HG02588 (cell line): ENCODE data around the gene SMIM12.

Source experiments
- ATAC-seq: cut with Tn5 transposase; IDR thresholded peaks from one replicate; pipeline ENCODE4 v1.9.1; 2021; ENCODE audit warnings: mild to moderate bottlenecking, moderate library complexity; ENCODE audit not compliant: unreplicated experiment

Gene SMIM12, protein sequence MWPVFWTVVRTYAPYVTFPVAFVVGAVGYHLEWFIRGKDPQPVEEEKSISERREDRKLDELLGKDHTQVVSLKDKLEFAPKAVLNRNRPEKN

DNA sequence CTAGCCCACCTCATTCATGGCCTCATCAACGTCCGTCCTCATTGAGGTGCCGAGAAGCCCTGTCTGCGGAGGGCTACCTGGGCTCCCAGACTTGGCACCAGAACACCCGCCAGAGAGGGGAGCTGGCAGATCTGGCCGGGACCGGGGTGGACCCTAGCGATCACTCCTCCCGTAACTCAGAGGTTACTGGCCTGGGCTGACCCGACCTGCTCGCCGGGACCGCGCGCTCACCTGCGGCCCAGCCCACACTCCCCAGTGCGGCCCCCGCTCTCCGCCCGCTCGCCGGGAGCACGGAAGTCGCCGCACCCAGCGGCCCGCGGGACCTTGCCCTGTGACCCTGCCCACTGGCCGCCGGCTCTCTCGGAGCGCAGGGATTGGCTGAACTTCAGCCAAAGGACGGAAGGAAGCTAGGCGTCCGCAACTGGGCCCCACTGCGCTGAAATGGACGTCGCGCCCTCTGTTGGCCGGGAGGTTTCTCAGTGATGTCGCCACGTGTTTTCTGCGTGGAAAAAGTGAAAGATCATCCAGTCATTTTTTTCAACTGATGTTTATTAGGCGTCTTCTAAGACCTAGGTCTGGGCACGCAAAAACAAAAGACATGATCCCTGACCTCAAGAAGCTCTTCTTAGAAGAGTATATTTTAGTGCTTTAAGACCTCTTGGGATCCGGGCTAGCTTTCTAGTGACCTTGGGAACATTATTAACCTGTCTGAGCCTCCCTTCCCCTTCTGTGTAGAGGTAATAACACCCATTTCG is at the start of gene SMIM12:
Gene SMIM12 (minus strand): TSS at position 304 of the 755 bp plus-strand sequence. CDS start 3,772 bp downstream, outside the sequence.
- peak; percentile 94 for ATAC-seq

DNA sequence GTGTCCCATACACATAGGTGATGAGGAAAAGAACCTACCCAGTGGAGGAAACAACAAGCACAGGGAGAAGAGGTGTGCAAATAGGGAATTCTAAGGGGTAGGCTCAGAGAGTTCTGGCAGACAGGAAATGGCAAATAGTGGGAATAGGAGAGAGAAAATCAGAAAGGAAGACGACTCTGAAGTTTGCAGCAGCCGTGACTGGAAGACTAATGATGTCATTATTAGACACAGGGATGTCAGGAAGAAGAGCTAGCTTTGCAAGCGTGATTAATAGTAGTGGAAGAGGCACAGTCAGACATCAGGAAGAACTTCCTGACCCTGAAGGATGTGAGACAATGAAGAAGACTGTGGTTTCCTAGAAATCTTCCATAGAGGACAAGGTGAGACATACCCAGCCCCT is 48.8 kb upstream of the SMIM12 start:
- ATAC-seq, result no peak

DNA sequence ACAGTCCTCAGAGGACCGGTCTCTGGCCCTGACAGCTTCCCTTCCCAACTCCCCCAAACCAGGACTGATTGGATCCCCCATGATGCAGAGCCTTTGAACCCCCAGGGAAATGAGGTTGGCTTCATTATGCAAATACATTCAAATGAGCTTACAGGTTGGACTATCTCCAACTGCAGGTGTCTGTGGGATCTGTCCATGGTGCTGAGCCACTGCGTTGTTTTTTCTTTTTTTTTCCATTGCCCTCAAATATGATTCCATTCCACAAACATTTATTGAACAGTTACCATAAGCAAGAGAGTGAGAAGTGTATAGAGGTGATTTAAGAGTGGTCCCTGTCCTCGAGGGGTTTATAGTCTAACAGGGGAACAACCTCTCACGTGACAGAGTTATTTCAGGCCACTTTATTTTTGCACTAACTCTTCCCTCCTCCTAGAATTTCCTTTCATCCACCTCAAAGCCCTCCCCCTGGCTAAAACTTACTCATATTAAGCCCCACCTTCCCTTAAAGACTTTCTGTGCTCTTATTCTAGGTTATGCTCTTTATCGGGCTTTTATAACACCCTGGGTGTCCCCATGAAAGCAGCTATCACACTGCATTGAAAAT is 48.0 kb upstream of the SMIM12 start:
- ATAC-seq, result no peak

DNA sequence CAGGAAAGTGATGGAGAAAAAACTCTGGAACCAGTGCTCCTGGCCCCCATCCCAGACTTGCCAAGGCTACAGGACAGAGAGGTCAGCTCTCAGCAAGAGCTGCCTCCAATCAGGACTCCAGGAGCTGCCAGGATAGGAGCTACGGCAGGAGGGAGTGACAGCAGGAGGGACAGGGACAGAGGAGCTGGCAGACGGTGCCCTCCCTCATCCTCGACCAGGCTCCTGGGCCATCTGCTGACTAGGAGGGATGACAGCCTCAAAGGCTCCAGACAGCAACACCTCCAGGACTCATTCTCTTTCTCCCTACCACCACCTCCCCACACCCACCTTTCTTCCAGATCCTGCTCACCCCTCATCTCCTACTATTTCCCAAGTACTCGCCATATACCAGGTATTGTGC is 47.2 kb upstream of the SMIM12 start:
- ATAC-seq, result no peak

DNA sequence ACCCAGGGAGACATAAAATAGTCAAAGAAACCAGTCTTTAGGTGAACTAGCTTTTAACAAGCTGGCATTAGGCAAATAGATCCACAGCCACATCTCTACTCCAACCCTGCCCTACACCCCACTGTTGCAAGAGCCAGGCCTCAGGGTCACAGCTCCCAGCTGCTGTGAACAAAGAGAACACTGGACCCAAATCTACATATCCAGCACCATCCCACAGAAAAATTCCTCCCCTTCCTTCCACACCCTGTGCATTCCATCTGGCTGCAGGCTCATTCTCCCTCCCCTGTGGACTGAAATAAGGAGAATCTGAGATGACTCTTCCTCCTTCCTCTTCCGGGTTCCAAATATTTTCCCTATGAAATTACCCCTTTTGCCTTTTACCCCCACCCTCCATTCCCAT is 46.7 kb upstream of the SMIM12 start:
- ATAC-seq, result no peak

DNA sequence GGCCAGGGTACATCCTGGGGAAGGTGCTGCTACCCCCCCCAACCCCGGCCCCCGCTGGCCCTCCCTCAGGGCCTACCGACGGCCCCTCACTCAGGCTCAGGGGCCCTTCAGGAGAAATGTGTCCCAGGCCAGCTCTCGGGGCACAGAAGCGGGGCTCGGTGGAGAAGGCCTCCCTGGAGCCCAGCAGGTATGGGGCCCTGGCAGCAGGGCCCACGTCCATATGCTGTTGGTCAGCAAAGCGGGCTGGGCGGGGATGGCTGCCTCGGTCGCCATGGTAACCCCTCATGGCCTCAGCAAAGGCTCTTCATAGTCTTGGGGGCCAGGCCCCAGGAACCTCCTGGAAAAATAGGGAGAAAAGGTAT is 45.5 kb upstream of the SMIM12 start:
- ATAC-seq, result no peak

DNA sequence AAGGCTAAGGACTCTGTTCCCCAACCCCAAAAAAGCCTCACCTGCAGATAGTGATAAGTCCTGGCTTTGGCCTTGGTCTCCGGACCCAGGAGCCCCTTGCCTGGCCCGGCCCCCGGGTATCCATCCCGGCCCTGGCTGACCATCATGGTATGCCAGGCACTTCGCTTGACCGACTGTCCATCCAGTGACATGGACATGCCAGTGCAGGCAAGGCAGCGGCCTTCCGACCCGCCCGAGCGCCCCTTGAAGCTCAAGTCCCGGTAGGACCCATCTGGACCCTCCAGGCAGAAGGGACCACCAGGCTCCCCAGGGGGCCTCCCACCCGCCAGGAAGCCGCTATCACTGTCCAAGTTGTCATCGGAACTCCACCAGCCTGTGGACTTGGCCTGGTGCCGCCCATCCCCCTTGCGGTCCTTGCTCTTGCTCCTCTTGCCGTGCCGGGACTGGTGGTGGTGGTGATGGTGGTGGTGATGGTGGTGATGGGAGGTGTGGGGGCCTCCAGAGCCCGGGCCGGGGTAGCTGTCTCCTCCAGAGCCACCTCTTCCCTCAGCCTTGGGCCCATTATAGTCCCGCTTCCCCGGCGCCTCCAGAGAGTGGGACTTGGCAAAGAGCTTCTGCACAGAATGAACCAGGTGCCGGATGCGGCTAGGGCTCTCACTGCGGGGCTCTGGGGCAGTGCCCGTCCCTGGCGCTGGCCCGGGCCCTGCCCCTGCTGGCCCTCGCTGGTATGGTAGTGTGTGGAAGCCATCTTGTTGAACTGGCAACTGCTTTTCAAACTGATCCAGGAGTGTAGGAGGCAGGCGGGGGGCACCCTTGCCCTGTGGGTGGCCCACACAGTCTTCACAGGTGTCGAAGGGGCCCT is 44.9 kb upstream of the SMIM12 start:
- no peak for ATAC-seq

DNA sequence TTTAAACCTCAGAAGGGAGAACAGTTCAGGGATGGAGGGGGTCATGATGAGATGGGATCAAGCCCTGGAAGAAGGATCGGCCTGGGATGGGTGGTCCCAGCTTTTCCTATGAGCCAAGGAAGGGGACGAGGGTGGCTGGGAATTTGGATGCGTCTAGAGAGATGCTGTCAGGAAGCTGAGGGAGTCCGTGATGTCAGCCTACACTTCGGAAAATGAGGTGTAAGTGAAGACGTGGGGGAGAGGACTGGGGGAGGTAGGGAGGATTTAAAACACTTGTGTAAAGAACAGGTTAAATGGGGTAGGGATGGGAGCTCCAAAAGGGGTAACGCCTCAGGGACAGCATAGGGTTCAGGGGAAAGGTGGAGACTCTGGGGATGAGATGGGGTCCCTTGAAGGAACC is 42.4 kb upstream of the SMIM12 start:
- ATAC-seq, result no peak

DNA sequence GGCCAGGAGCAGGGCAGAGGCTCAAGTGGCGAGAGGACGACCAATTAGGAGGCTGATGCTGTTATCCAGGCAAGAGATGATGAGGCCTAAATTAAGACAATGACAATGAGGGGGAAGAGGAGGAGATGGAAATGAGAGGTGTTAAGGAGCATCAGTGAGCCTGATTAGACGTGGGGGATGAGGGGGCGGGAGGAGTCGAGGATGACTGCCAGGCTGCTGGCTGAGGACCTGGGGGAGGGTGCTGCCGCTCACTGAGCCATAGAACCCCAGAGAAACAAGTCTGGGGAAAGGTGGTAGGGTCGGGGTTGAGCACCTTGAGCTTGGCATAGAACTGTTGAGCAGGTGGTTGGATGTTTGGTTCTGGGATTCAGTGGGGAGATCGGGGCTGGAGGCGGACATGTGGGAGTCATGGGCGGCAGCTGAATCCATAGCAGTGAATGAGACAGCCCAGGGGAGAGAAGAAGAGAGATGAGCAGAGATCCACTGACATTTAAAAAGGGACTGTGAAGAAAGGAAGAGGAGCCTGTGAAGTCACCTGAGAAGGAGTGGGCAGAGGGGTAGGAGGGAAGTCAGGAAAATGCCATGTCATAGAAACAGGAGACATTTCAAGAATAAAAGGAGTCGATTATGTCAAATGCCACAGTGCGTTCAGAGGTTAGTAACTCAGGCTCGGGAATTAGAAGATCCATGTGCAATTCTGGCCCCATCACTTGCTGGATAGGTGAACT is 41.4 kb upstream of the SMIM12 start:
- ATAC-seq, result no peak

DNA sequence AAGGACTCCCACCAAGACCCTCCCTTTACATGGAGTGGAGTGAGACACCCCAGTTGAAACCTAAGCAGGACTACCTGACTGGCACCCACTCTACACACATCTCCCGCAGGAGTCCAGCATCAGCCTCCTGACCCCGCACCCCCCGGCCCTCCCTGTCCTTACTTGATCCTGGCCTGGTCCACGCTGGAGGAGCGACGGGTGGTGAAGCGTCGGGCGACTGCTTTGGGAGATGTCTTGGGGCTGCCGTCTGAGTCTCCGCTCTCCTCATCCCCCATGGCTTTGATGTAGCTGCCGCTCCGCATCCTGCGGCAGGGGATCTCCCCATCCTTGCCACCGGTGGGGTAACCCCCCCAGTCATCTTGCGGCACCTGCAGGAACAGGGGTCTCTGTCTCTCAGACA is 40.4 kb upstream of the SMIM12 start:
- ATAC-seq, result no peak

DNA sequence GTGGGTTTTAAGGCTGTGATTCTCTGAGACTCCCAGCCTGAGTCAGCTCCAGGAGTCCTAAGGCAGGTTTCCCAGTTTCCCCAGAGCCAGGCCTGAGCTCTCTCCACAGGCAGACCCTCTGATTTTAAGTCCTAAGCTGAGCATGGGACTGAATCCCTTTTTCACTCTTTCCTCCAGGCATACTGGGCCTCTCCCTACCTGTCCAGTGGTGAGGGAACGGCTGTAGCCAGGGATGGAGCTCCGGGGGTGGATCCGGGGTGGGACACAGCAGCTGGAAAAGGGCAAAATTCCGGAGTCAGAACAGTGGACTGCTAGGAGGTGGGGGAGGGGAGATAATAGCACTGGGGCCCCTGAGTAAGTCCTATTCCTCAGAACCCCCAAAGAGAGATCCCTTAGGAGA is 39.9 kb upstream of the SMIM12 start:
- no peak for ATAC-seq

DNA sequence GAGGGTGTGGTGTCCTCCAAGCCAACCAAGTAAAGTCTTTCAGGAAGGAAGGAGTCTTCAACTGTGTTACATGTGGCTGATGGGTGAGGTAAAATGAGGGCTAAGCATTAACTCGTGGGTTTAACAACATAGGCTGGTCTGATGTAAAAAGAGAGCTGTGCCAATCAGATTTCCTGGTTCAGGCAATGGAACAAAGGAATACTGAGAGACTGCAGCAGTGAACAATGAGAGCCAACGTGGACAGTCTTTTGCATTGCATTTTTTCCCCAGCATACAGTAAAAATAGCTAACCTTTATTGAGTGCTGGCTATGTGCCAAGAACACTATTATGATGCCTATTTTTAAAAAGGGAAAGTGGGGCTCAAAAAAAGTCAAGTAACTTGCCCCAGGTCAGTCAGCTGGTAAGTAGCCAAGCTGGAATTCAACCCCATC is 38.8 kb upstream of the SMIM12 start:
- ATAC-seq, result no peak

DNA sequence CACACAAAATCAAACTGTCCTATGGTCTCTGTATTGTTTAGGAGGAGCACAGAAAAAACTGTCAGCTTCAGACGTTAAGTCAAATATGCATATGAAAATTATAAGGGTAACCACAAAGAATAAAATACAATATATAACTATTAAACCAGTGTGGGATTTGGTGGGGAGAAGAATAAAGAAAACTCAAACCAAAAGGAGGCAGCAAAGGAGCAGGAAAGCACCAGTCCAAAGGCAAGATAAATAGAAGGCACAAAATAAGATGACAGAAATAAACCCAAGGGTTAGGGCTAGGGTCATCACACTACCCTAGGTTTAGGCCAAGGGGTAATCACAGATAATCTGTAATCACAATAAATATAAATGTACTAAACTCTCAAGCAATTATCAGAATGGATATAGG is 37.1 kb upstream of the SMIM12 start:
- no peak for ATAC-seq

DNA sequence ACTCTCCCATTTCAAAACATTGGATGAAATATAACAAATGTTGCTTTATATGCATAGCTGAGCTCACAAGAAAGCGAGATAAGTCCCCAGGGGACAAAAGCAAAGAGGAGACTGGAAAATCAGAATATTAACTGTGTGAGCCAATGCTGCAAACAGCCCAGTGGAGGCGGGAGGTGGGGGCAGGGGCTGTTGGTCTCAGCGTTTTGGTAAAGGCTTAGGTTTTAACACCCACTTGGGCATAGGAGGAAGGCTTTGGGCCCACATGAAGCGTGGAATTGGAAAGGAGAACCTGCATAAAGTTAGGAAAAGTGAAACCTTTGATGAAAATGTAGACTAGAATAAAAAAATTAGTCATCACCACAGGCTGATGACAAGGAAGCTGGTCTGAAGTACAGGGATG is 30.2 kb upstream of the SMIM12 start:
- no peak for ATAC-seq

DNA sequence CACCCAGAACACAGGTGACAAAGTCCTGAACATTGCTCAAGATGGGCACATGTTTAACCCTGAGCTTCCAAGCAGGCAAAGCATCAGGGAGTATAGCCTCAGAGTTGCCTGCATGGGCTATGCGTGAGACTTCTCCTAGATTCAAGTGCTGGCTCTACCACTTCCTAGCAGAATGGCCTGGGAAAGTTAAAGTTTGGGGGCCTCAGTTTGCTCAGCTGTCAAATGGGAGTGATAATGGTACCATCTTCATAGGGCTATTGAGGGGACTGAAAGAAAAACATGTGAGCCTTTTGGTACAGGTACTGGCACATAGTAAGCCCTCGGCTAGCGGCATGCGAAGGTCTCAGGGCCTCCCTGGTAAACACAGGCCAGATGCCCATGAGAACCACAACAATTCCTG is 28.0 kb upstream of the SMIM12 start:
- no peak for ATAC-seq

DNA sequence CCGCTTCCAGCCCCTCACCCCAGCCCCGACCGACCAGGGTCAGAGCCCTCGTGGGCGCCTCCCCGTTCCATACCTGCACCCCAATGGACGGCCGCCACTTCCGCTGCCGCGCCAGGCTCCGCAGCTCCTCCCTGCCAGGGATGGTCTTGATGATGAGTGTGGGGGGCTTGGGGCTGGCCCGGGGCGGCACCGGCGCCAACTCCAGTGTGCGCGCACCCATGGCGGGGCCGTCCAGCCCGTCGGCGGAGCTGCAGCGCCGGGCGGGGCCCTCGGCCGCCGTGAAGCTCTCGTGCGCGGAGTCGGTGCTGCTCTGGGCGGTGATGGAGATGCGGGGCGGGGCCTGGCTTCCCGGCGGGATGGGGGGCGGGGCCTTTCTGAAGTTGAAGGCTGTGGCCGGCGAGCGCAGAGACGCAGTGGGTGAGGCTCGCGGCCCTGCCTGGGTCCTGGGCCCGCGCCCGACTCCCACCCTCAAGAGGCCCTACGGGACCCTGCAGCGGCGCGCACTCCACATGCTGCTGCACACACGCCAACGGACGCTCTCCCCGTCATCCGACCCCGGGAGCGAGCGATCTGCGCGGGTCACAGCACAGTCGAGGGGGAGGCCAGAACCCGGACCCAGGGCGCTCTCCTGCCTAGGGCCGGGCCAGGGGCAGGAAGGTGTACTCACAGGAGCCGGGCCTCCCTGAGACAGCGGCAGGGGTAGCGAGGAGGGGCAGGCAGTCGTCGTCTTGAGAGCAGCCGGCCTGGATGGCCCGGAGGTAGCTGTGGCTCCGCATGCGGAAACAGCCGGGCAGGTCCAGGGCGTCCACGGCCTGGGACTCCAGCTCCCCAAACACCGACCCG is 26.1 kb upstream of the SMIM12 start:
- no peak for ATAC-seq

DNA sequence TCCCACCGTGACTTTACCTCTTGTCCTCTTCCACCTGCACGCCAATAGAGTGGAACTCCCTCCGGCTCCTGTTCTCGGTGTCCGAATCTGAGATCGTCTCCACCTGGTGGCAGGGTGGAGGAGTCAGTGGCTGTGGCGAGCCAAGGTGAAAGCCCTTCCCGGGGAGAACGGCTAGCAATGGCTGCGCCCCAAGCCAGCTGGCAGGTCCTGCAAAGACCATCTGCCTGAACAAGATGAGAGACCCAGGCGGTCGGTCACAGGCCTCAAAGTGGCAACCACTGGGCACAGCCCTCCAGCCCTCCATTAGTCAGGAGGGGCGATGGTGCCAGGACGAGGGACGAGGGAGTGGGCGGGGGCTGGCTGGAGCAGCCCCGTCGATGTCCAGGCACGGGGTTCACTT is 25.4 kb upstream of the SMIM12 start:
- no peak for ATAC-seq

DNA sequence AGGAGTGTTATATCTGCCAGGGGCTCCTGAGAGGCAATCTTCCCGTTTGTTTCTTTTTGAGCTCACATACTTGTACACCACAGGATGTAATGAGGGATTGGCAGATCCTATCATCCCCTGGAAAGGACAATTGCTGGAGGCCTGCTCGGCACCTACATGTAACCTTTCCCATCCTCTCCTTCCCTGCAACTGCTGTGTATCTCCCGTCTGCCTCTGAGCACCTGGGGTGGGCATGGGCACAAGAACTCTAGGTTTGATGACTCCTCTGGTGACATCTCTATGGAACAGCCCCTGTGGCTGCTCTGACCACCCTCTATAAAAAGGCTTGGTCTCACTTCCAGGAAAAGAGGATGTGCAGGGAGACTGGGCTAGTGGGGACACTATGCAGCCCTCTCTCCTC is 25.0 kb upstream of the SMIM12 start:
- no peak for ATAC-seq

DNA sequence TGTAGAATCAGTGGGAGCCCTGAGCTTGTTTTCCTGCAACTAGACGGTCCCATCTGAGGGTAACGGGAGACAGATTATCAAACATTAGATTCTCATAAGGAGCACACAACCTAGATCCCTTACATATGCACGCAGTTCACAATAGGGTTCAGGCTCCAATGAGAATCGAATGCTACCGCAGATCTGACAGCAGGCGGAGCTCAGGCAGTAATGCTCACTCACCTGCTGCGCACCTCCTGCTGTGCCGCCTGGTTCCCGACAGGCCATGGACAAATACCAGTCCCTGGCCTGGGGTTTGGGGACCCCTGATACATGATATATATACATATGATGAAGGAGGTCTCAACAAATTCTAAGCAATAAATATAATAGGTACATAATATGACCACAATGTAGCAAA is 19.7 kb upstream of the SMIM12 start:
- no peak for ATAC-seq

DNA sequence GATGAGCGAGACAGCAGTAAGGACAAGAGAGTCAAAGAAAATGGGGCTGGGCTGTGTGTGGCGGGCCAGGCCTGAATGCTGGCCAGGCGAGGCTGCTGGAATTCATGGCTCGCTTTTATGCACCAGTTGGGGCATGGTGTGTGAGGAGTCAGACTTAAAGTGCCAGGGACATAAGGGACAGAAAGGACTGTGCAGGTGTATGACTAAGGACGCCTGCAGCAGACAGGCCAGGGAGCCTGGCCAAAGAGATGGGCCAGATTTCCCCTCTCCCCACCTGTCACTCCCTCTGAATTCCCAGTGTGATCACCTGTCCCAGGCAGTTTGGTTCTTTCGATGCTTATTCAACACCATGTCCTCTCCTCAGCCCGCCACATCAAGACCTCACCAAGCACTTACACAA is 16.9 kb upstream of the SMIM12 start:
- ATAC-seq, result no peak
